GM21423 (cell line): ENCODE data around the gene ANKS6.
A peak's percentile ranks its signal among the peaks of the same experiment; 100 is the strongest.

ENCODE experiments used
- ATAC-seq: cut with Tn5 transposase; IDR thresholded peaks from one replicate; pipeline ENCODE4 v1.9.1; 2021; ENCODE audit warnings: mild to moderate bottlenecking, moderate library complexity; ENCODE audit not compliant: unreplicated experiment

Gene ANKS6

GRCh38 chr9:98796364-98797101, at the start of gene ANKS6:
ANKS6 (minus strand) TSS chr9:98796555; CDS start chr9:98796491, 64 bp downstream.
- ATAC-seq: peak; percentile 94

GRCh38 chr9:98846081-98846480, 49.7 kb upstream of the ANKS6 start:
- ATAC-seq: no peak

GRCh38 chr9:98842510-98842909, 46.2 kb upstream of the ANKS6 start:
- no peak for ATAC-seq

GRCh38 chr9:98839724-98840123, 43.4 kb upstream of the ANKS6 start:
- no peak for ATAC-seq

GRCh38 chr9:98838868-98839565, 42.7 kb upstream of the ANKS6 start:
- ATAC-seq: no peak

- ATAC-seq: no peak
Measured at GRCh38 chr9:98838155-98838867, 42.0 kb upstream of the ANKS6 start.

- no peak for ATAC-seq
Measured at GRCh38 chr9:98837516-98837915, 41.2 kb upstream of the ANKS6 start.

GRCh38 chr9:98836206-98836605, 39.9 kb upstream of the ANKS6 start:
- no peak for ATAC-seq

GRCh38 chr9:98834386-98834785, 38.0 kb upstream of the ANKS6 start:
- ATAC-seq: no peak

GRCh38 chr9:98833090-98833956, 37.0 kb upstream of the ANKS6 start:
- ATAC-seq: no peak

GRCh38 chr9:98832768-98833089, 36.4 kb upstream of the ANKS6 start:
- no peak for ATAC-seq

- no peak for ATAC-seq
Measured at GRCh38 chr9:98831696-98832095, 35.3 kb upstream of the ANKS6 start.

- no peak for ATAC-seq
Measured at GRCh38 chr9:98830554-98830953, 34.2 kb upstream of the ANKS6 start.

GRCh38 chr9:98829766-98830165, 33.4 kb upstream of the ANKS6 start:
- no peak for ATAC-seq

GRCh38 chr9:98826716-98827115, 30.4 kb upstream of the ANKS6 start:
- no peak for ATAC-seq

GRCh38 chr9:98825414-98825813, 29.1 kb upstream of the ANKS6 start:
- ATAC-seq: no peak

- no peak for ATAC-seq
Measured at GRCh38 chr9:98823666-98824334, 27.4 kb upstream of the ANKS6 start.

GRCh38 chr9:98822661-98823060, 26.3 kb upstream of the ANKS6 start:
- no peak for ATAC-seq

GRCh38 chr9:98821831-98822230, 25.5 kb upstream of the ANKS6 start:
- ATAC-seq: no peak

- no peak for ATAC-seq
Measured at GRCh38 chr9:98819231-98819630, 22.9 kb upstream of the ANKS6 start.
